Cardiac muscle cell (in vitro differentiated cells and primary cell): ENCODE data around the gene BRD4. TPM values are rescaled to one million over a fixed set of nuclear protein-coding genes. Genes with fewer than 3 reads are reported as not detected.
A peak's percentile ranks its signal among the peaks of the same experiment; 100 is the strongest.

Source experiments
- DNase-seq, 2 donors: peaks; one replicate each; pipeline versions ENCODE4 v3.0.0 to v3.0.0-alpha.2; 2010 to 2017; ENCODE audit warnings: low read depth in 1 of 2, low spot score in 1 of 2
- H3K27ac ChIP-seq: fragments of 200-600 bp; sonication (generic); 2 replicates; pipeline ENCODE4 v1.5.1; 2016
- H3K27me3 ChIP-seq: fragments of 200-600 bp; sonication (generic); 2 replicates; pipeline ENCODE4 v1.6.0; 2016; ENCODE audit warnings: control low read depth
- H3K36me3 ChIP-seq: fragments of 200-600 bp; sonication (generic); 2 replicates; pipeline ENCODE4 v1.5.1; 2016; ENCODE audit warnings: control low read depth
- H3K4me1 ChIP-seq: fragments of 200-600 bp; sonication (generic); 2 replicates; pipeline ENCODE4 v1.8.1; 2017; ENCODE audit warnings: low read depth, mild to moderate bottlenecking, mixed run types
- H3K4me3 ChIP-seq: fragments of 200-600 bp; sonication (generic); 2 replicates; pipeline ENCODE4 v1.5.1; 2016; ENCODE audit warnings: mild to moderate bottlenecking
- H3K9me3 ChIP-seq: fragments of 200-600 bp; sonication (generic); 2 replicates; pipeline ENCODE4 v1.5.1; 2017; ENCODE audit warnings: low read depth, mild to moderate bottlenecking, control low read depth
- polyA plus RNA-seq: library from polyadenylated mRNA; unstranded; fragments of >200 nt; fragmentation: Nextera tagmentation; extraction: Ambion mirVana; gene quantifications from 2 replicates; pipeline ENCODE4 v1.2.1, GENCODE V29; 2016
- total RNA-seq: library from RNA; depleted of rRNA; stranded (reverse); fragments of >200 nt; gene quantifications from 2 replicates; pipeline ENCODE4 v1.2.3, GENCODE V29; 2016
- TF ChIP-seq, protein P1 (sequence below): IDR thresholded peaks from 2 replicates; pipeline ENCODE4 v1.5.1; 2012; ENCODE audit warnings: low read depth, mild to moderate bottlenecking, low read length

BRD4 gene
- total and polyA plus RNA-seq, 2 experiments from 2014 or later, result 42.5 to 86.1 TPM

DNA sequence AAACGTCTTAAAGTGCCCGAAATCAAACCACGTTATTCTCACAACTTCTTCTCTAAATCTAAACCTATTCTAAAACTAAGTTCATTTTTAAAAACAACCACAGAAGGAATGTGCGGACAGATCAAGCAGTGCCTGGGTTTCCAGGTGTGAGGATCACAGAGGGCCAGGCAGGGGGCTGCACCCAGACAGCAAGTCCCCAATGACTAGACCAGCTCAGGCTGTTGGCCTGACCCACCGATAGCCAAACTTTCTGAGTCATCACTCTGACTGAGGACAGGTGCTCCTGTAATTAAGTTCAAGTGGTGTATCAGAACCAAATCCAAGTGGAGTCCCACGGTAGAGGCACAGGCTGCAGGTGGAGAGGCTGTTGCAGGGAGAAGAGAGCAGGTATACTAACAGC, 62.5 kb downstream of the BRD4 start:
- H3K4me3 ChIP-seq, result no peak overlapping the region
- H3K4me1 ChIP-seq, result peaks cover 20% of the 10 kb centered on the region
- H3K27me3 ChIP-seq, result no peaks in the 10 kb centered on the region
- H3K27ac ChIP-seq, result peak overlapping the region; percentile 48
- H3K36me3 ChIP-seq, result peaks cover 15% of the 10 kb centered on the region
- TF ChIP-seq, protein P1, sequence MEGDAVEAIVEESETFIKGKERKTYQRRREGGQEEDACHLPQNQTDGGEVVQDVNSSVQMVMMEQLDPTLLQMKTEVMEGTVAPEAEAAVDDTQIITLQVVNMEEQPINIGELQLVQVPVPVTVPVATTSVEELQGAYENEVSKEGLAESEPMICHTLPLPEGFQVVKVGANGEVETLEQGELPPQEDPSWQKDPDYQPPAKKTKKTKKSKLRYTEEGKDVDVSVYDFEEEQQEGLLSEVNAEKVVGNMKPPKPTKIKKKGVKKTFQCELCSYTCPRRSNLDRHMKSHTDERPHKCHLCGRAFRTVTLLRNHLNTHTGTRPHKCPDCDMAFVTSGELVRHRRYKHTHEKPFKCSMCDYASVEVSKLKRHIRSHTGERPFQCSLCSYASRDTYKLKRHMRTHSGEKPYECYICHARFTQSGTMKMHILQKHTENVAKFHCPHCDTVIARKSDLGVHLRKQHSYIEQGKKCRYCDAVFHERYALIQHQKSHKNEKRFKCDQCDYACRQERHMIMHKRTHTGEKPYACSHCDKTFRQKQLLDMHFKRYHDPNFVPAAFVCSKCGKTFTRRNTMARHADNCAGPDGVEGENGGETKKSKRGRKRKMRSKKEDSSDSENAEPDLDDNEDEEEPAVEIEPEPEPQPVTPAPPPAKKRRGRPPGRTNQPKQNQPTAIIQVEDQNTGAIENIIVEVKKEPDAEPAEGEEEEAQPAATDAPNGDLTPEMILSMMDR, result no peak
- no peaks in the 10 kb centered on the region for H3K9me3 ChIP-seq
- no peak for DNase-seq

DNA sequence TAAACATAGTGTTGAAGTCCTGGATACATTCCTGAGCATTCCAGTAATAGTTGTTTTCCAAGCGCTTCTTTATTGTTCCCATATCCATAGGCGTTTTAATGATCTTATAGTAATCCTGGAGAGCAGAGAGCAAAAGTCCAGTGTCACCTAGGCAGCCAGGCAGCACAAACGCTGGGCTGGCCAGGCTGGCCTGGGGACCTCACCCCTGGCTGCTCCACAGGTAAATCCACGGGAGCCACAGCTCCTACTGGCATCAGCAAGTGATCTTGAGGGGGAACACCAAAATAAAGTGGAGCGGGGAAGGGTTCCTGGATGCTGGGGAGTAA, 63.4 kb downstream of the BRD4 start:
- DNase-seq, result no peak
- peaks cover 23% of the 10 kb centered on the region for H3K36me3 ChIP-seq
- TF ChIP-seq, protein P1, result no peak
- peak overlapping the region; percentile 33 for H3K27ac ChIP-seq
- H3K9me3 ChIP-seq, result no peaks in the 10 kb centered on the region
- H3K4me1 ChIP-seq, result peaks cover 20% of the 10 kb centered on the region
- H3K4me3 ChIP-seq, result no peak overlapping the region
- no peaks in the 10 kb centered on the region for H3K27me3 ChIP-seq

DNA sequence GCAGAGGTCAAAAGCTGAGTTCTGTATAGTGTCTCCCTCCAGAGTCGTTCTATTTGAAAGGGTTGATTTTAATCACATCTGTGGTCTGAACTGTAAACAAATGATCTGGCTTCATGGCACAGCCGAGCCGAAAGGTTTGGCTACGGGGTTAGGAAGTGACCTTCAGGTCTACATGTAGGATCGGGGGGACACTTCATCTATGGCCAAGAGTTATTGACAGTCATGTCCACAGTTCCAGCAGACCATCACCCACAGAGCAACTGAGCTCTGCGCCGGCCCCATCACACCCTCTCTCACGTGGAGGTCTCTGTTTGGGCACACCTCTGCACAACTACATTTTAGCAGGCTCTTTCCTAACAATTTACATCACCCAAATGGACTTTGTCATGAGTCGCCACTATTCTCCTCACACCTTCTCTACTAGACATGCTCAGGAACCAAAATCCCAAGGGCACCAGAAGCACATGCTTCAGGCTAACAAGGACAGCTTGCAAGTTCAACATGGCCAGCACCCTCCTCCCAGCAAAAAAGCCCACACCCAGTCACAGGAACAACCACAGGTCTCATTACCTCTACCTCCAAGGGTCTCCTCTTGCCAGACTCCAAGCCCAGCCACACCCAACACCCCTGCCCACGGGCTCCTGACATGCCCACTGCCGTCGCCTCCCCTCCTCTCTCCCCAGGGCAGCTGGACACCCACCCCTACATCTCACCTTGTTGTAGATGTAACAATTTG, 64.0 kb downstream of the BRD4 start:
- TF ChIP-seq, protein P1, result no peak
- H3K4me3 ChIP-seq, result no peak overlapping the region
- peak overlapping the region; percentile 36 for H3K27ac ChIP-seq
- H3K27me3 ChIP-seq, result no peaks in the 10 kb centered on the region
- H3K9me3 ChIP-seq, result no peaks in the 10 kb centered on the region
- peaks cover 17% of the 10 kb centered on the region for H3K4me1 ChIP-seq
- H3K36me3 ChIP-seq, result peaks cover 28% of the 10 kb centered on the region
- no peak for DNase-seq

DNA sequence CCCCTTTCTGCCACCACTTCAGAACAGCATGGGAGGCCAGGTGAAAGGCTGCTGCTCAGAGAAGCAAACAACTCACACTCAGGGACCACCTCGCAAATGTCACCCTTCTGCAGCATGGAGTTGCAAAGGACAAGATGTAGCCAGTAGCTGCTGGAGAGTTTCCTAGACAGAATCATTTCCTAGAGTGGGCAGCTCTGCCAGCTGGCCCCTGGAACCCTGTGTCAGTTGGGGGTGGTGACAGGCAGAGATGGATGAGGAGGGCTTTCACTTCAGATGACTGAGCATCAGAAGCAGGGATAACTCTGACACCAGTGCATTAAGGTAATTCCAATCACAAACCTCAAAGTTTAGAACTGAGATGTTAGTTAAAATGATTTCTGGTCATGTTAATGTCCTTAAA, 65.7 kb downstream of the BRD4 start:
- peaks cover 39% of the 10 kb centered on the region for H3K36me3 ChIP-seq

DNA sequence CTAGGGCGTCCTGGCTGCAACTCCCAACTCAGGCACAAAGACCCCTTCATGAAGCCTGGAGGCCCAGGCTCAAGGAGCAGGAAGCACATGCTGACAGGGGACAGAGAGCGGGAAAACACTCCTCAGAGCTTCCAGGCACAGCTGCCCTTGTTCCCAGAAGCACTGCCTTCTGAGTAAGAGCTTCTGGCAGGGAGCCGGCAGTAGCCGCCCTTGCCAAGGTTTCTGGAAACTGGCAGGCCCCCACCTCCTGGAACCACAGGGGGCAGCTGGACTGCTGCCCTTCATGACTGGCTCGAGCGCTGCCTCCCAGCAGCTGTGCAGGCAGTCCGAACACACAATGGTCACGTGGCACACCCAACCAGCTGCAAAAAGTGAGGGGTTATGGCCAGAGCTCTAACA, 66.5 kb downstream of the BRD4 start:
- Histone ChIP-seq H3K9me3 (no peaks in the 10 kb centered on the region), H3K4me3 (no peak overlapping the region), H3K27me3 (no peaks in the 10 kb centered on the region), H3K27ac (peak overlapping the region; percentile 55), H3K36me3 (peaks cover 39% of the 10 kb centered on the region), H3K4me1 (peaks cover 8% of the 10 kb centered on the region)
- TF ChIP-seq, protein P1, result no peak
- DNase-seq, result peak in 1 of 2 donors; percentile 99

More for the DNA sequence above, 65.7 kb downstream of the BRD4 start:
- Histone ChIP-seq H3K27me3 (no peaks in the 10 kb centered on the region), H3K4me1 (peaks cover 8% of the 10 kb centered on the region), H3K27ac (peak overlapping the region; percentile 37), H3K9me3 (no peaks in the 10 kb centered on the region), H3K4me3 (no peak overlapping the region)
- TF ChIP-seq, protein P1, result no peak
- no peak for DNase-seq
